ENCODE data around the gene HEG1. TPM values are rescaled to one million over a fixed set of nuclear protein-coding genes. Genes with fewer than 3 reads are reported as not detected.

HEG1 gene
- total and polyA plus RNA-seq, 2 experiments from 2014 or later: 1.8 to 8.8 TPM

DNA sequence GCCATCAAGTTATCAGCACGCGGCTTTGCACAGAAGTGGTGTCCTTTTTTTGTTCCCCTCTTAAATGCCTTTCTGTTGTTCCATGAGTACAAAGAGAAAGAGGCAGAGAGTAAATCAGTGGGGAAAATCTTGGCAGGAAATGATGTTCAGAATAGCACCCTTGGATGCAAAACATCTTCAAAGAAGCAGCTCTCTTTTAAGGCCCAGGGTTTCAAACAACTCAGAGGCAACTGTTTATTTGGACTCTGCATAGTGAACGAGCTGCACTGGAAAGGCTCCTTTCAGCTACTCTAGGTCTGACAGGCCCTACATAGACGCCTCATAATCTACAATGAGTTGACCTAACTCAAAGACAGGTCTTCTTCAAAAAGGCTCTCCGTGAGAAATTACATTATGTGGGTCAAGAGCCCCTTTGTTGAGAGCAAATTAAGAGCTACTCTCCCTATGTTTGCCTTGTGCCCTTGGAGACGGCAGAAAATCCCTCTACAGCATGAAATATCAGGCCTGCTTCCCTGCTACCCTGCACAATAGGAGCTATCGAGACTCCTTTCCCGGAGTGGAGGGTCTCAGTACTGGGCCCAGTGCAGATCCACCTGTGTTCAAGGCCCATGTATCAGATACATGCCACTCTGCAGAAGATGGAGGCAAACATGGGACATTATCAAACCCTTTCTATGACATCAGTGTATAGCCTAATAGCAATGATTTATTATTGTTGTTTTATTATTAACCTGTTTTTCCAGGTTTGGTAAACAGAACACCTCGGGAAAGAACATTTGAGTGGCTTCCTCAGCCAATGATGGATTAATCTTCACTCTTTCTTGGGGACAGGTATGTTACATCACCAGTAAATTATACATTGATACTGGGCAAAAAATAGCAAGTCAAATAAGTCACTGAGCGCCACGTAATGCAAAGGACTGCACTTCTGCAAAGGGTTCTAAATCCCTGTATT lies 53.1 kb downstream of the HEG1 start:
- Histone ChIP-seq H2AFZ (no peak overlapping the region), H3K4me1 (ENCODE audit: insufficient read depth) (peaks cover 7% of the 10 kb centered on the region), H3K36me3 (ENCODE audit: insufficient read depth) (no peaks in the 10 kb centered on the region), H4K20me1 (replicated peaks; ENCODE audit: insufficient read depth) (no peaks in the 10 kb centered on the region), H3F3A (replicated peaks; ENCODE audit: low read depth) (no peaks in the 10 kb centered on the region), H3K27ac (ENCODE audit: low read depth) (no peak overlapping the region), H3K79me2 (replicated peaks; ENCODE audit: insufficient read depth) (no peaks in the 10 kb centered on the region), H3K9me2 (ENCODE audit: insufficient read depth) (no peaks in the 10 kb centered on the region), H3K4me3 (no peak overlapping the region), H3K27me3 (ENCODE audit: insufficient read depth) (no peaks in the 10 kb centered on the region), H3K4me2 (no peak overlapping the region)
- no peaks in the 10 kb centered on the region for H3K9me3 Mint-ChIP-seq
- no peak overlapping the region; the same call in 1 of the 2 replicates for H3K27ac Mint-ChIP-seq
- peaks cover 23% of the 10 kb centered on the region for H3K4me1 Mint-ChIP-seq
- TF ChIP-seq NANOG (IDR thresholded peaks at IDR 0.05; ENCODE audit: borderline replicate concordance) (no peak), JUNB (IDR thresholded peaks at IDR 0.05; ENCODE audit: unreplicated experiment) (no peak), CTCF (conservative IDR thresholded peaks at IDR 0.05; ENCODE audit: low read depth in 2 of 2) (no peak), POLR2AphosphoS5 (IDR thresholded peaks at IDR 0.05; ENCODE audit: low read depth) (no peak), ZNF114 (CRISPR knock-in tag; IDR thresholded peaks at IDR 0.05) (no peak), ETS1 (IDR thresholded peaks at IDR 0.05) (no peak), CREB1 (CRISPR knock-in tag; IDR thresholded peaks at IDR 0.05; ENCODE audit: low read depth) (no peak), ZNF331 (CRISPR knock-in tag; IDR thresholded peaks at IDR 0.05; ENCODE audit: low read depth) (no peak), EZH2phosphoT487 (IDR thresholded peaks at IDR 0.05; ENCODE audit: unreplicated experiment) (no peak), STAT1 (IDR thresholded peaks at IDR 0.05; ENCODE audit: unreplicated experiment) (no peak), EZH2 (IDR thresholded peaks at IDR 0.05; ENCODE audit: low read depth, unreplicated experiment) (no peak)
- TF ChIP-seq, protein P1, sequence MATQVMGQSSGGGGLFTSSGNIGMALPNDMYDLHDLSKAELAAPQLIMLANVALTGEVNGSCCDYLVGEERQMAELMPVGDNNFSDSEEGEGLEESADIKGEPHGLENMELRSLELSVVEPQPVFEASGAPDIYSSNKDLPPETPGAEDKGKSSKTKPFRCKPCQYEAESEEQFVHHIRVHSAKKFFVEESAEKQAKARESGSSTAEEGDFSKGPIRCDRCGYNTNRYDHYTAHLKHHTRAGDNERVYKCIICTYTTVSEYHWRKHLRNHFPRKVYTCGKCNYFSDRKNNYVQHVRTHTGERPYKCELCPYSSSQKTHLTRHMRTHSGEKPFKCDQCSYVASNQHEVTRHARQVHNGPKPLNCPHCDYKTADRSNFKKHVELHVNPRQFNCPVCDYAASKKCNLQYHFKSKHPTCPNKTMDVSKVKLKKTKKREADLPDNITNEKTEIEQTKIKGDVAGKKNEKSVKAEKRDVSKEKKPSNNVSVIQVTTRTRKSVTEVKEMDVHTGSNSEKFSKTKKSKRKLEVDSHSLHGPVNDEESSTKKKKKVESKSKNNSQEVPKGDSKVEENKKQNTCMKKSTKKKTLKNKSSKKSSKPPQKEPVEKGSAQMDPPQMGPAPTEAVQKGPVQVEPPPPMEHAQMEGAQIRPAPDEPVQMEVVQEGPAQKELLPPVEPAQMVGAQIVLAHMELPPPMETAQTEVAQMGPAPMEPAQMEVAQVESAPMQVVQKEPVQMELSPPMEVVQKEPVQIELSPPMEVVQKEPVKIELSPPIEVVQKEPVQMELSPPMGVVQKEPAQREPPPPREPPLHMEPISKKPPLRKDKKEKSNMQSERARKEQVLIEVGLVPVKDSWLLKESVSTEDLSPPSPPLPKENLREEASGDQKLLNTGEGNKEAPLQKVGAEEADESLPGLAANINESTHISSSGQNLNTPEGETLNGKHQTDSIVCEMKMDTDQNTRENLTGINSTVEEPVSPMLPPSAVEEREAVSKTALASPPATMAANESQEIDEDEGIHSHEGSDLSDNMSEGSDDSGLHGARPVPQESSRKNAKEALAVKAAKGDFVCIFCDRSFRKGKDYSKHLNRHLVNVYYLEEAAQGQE (IDR thresholded peaks at IDR 0.05; ENCODE audit: unreplicated experiment): no peak
- TF ChIP-seq, protein P2, sequence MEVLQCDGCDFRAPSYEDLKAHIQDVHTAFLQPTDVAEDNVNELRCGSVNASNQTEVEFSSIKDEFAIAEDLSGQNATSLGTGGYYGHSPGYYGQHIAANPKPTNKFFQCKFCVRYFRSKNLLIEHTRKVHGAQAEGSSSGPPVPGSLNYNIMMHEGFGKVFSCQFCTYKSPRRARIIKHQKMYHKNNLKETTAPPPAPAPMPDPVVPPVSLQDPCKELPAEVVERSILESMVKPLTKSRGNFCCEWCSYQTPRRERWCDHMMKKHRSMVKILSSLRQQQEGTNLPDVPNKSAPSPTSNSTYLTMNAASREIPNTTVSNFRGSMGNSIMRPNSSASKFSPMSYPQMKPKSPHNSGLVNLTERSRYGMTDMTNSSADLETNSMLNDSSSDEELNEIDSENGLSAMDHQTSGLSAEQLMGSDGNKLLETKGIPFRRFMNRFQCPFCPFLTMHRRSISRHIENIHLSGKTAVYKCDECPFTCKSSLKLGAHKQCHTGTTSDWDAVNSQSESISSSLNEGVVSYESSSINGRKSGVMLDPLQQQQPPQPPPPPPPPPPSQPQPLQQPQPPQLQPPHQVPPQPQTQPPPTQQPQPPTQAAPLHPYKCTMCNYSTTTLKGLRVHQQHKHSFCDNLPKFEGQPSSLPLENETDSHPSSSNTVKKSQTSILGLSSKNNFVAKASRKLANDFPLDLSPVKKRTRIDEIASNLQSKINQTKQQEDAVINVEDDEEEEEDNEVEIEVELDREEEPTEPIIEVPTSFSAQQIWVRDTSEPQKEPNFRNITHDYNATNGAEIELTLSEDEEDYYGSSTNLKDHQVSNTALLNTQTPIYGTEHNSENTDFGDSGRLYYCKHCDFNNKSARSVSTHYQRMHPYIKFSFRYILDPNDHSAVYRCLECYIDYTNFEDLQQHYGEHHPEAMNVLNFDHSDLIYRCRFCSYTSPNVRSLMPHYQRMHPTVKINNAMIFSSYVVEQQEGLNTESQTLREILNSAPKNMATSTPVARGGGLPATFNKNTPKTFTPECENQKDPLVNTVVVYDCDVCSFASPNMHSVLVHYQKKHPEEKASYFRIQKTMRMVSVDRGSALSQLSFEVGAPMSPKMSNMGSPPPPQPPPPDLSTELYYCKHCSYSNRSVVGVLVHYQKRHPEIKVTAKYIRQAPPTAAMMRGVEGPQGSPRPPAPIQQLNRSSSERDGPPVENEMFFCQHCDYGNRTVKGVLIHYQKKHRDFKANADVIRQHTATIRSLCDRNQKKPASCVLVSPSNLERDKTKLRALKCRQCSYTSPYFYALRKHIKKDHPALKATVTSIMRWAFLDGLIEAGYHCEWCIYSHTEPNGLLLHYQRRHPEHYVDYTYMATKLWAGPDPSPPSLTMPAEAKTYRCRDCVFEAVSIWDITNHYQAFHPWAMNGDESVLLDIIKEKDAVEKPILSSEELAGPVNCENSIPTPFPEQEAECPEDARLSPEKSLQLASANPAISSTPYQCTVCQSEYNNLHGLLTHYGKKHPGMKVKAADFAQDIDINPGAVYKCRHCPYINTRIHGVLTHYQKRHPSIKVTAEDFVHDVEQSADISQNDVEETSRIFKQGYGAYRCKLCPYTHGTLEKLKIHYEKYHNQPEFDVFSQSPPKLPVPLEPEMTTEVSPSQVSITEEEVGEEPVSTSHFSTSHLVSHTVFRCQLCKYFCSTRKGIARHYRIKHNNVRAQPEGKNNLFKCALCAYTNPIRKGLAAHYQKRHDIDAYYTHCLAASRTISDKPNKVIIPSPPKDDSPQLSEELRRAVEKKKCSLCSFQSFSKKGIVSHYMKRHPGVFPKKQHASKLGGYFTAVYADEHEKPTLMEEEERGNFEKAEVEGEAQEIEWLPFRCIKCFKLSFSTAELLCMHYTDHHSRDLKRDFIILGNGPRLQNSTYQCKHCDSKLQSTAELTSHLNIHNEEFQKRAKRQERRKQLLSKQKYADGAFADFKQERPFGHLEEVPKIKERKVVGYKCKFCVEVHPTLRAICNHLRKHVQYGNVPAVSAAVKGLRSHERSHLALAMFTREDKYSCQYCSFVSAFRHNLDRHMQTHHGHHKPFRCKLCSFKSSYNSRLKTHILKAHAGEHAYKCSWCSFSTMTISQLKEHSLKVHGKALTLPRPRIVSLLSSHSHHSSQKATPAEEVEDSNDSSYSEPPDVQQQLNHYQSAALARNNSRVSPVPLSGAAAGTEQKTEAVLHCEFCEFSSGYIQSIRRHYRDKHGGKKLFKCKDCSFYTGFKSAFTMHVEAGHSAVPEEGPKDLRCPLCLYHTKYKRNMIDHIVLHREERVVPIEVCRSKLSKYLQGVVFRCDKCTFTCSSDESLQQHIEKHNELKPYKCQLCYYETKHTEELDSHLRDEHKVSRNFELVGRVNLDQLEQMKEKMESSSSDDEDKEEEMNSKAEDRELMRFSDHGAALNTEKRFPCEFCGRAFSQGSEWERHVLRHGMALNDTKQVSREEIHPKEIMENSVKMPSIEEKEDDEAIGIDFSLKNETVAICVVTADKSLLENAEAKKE (CRISPR knock-in tag; IDR thresholded peaks at IDR 0.05): no peak
- H3K36me3 Mint-ChIP-seq (ENCODE audit: low read depth): no peaks in the 10 kb centered on the region; the same call in 2 of the 3 replicates
- H3K4me3 Mint-ChIP-seq: no peak overlapping the region
- H3K27me3 Mint-ChIP-seq (ENCODE audit: insufficient read depth, low read depth, poor library complexity): peaks cover 8% of the 10 kb centered on the region
- ATAC-seq: no peak
- no peak for DNase-seq (ENCODE audit: low spot score)
